HCT116 (cell line): ENCODE results near the gene OR10H4. TPM values are rescaled to one million over a fixed set of nuclear protein-coding genes. Genes with fewer than 3 reads are reported as not detected.

ENCODE experiments used
- ATAC-seq: fragments of 200-7000 bp; cut with Tn5 transposase; 2 replicates; pipeline ENCODE4 v1.9.1; 2020; ENCODE audit warnings: mild to moderate bottlenecking, moderate library complexity
- BruUV-seq: library from RNA; stranded (reverse); fragments of 400-500 nt; replicated peaks from 2 replicates; lab custom pipeline; 2021; lab: Mats Ljungman, UMichigan
- CTCF ChIA-PET: fragments of 300-600 bp; sonication (Branson Sonifier 250); formaldehyde crosslinking; loops from one replicate; lab custom pipeline; 2021; ENCODE audit warnings: antibody characterized with exemption; lab: Charles Lee
- POLR2A ChIA-PET: fragments of 300-600, 350-600 bp; sonication (Branson Sonifier 250); formaldehyde crosslinking; loops from one replicate; lab custom pipeline; 2021; ENCODE audit warnings: antibody characterized with exemption; lab: Charles Lee
- RAD21 ChIA-PET, 2 experiments: fragments of 300-600 bp; sonication (Branson Sonifier 250); formaldehyde crosslinking; loops; one replicate each; lab custom pipeline; 2023; ENCODE audit warnings: low total read pairs in 2 of 2; ENCODE audit not compliant: uncharacterized antibody in 2 of 2, unreplicated experiment in 2 of 2, low non-redundant PET in 1 of 2; lab: Charles Lee
- DNase-seq: peaks from one replicate; pipeline ENCODE4 v3.0.0-alpha.2; 2010; ENCODE audit warnings: low read depth, low spot score
- H2AFZ ChIP-seq: fragments of 200-600 bp; shearing (Covaris generic), sonication (generic); 2 replicates; pipeline ENCODE4 v1.6.1; 2017; ENCODE audit warnings: low read depth, mixed run types, mixed read lengths, antibody characterized with exemption, low read length; ENCODE audit not compliant: poor library complexity, severe bottlenecking
- H3K27ac ChIP-seq: 2 replicates; pipeline ENCODE4 v1.5.1; 2012; ENCODE audit warnings: low read depth, low read length
- H3K27me3 ChIP-seq: fragments of 200-600 bp; sonication (generic); 2 replicates; pipeline ENCODE4 v1.6.1; 2016; ENCODE audit warnings: mixed run types, low read length, mixed read lengths; ENCODE audit not compliant: insufficient read depth
- H3K36me3 ChIP-seq, 2 experiments: fragments of 200-500 bp in 1 of 2; fragments of 200-600 bp in 1 of 2; sonication (Bioruptor generic) in 1 of 2; sonication (generic) in 1 of 2; 2 replicates each; pipeline versions ENCODE4 v1.5.1 to v1.6.1; 2014 to 2016; ENCODE audit warnings: low read length in 2 of 2, inconsistent platforms in 1 of 2, mixed read lengths in 1 of 2, mixed run types in 1 of 2; ENCODE audit not compliant: insufficient read depth in 2 of 2, control insufficient read depth in 1 of 2
- H3K4me1 ChIP-seq, 2 experiments: fragments of 200-600 bp in 1 of 2; sonication (generic) in 1 of 2; 2 replicates each; pipeline versions ENCODE4 v1.5.1 to v1.6.1; 2012 to 2017; ENCODE audit warnings: low read length in 2 of 2, inconsistent platforms in 1 of 2, mild to moderate bottlenecking in 1 of 2, mixed read lengths in 1 of 2, mixed run types in 1 of 2, moderate library complexity in 1 of 2; ENCODE audit not compliant: insufficient read depth in 2 of 2, control insufficient read depth in 1 of 2
- H3K4me2 ChIP-seq: fragments of 200-600 bp; sonication (generic); 2 replicates; pipeline ENCODE4 v1.6.1; 2017; ENCODE audit warnings: mixed run types, low read length, mixed read lengths
- H3K4me3 ChIP-seq, 2 experiments: fragments of 200-600 bp in 1 of 2; sonication (generic) in 1 of 2; replicated peaks in 1 of 2; 2 replicates each; pipeline ENCODE4 v1.5.1; 2011 to 2016; ENCODE audit warnings: low read length in 2 of 2, control low read depth in 1 of 2, low read depth in 1 of 2, mild to moderate bottlenecking in 1 of 2, mixed read lengths in 1 of 2, mixed run types in 1 of 2
- H3K79me2 ChIP-seq: fragments of 200-600 bp; sonication (generic); 2 replicates; pipeline ENCODE4 v1.6.1; 2017; ENCODE audit warnings: mild to moderate bottlenecking, mixed run types, low read length, moderate library complexity, mixed read lengths; ENCODE audit not compliant: insufficient read depth
- H3K9ac ChIP-seq: fragments of 200-600 bp; sonication (generic); 2 replicates; pipeline ENCODE4 v1.6.1; 2016; ENCODE audit warnings: low read length, mixed read lengths
- H3K9me2 ChIP-seq: fragments of 200-600 bp; sonication (generic), shearing (Covaris generic); 2 replicates; pipeline ENCODE4 v1.6.1; 2017; ENCODE audit warnings: mixed run types, mild to moderate bottlenecking, moderate library complexity; ENCODE audit not compliant: insufficient read depth
- H3K9me3 ChIP-seq, 2 experiments: fragments of 200-500 bp in 1 of 2; fragments of 200-600 bp in 1 of 2; sonication (Bioruptor generic) in 1 of 2; sonication (generic) in 1 of 2; 2 replicates each; pipeline ENCODE4 v1.6.1; 2014 to 2017; ENCODE audit warnings: low read length in 2 of 2, mixed read lengths in 2 of 2, inconsistent platforms in 1 of 2, low read depth in 1 of 2, mild to moderate bottlenecking in 1 of 2, mixed run types in 1 of 2, moderate library complexity in 1 of 2; ENCODE audit not compliant: control insufficient read depth in 1 of 2, insufficient read depth in 1 of 2
- H4K20me1 ChIP-seq: fragments of 200-600 bp; sonication (generic), shearing (Covaris generic); 2 replicates; pipeline ENCODE4 v1.6.1; 2017; ENCODE audit warnings: mixed run types, mild to moderate bottlenecking, moderate library complexity; ENCODE audit not compliant: insufficient read depth
- CBX3 ChIP-seq: IDR thresholded peaks from 2 replicates; pipeline ENCODE4 v1.6.1; 2012; ENCODE audit warnings: low read depth
- CEBPB ChIP-seq: IDR thresholded peaks from 2 replicates; pipeline ENCODE4 v1.6.1; 2012; ENCODE audit warnings: low read depth
- EGR1 ChIP-seq: IDR thresholded peaks from 2 replicates; pipeline ENCODE4 v1.6.1; 2012; ENCODE audit warnings: low read depth
- ELF1 ChIP-seq: IDR thresholded peaks from 2 replicates; pipeline ENCODE4 v1.6.1; 2012; ENCODE audit warnings: low read depth, borderline replicate concordance
- EZH2 ChIP-seq: fragments of 200-600 bp; sonication (generic); IDR thresholded peaks from 2 replicates; pipeline ENCODE4 v1.6.1; 2017; ENCODE audit warnings: antibody characterized with exemption, mixed run types
- EZH2phosphoT487 ChIP-seq: fragments of 200-600 bp; IDR thresholded peaks from 2 replicates; pipeline ENCODE4 v1.6.1; 2018; ENCODE audit warnings: antibody characterized with exemption, borderline replicate concordance
- POLR2AphosphoS5 ChIP-seq: IDR thresholded peaks from 2 replicates; pipeline ENCODE4 v1.6.1; 2011; ENCODE audit warnings: mild to moderate bottlenecking, low read depth, low read length, moderate library complexity
- SIN3A ChIP-seq: IDR thresholded peaks from 2 replicates; pipeline ENCODE4 v1.6.1; 2012; ENCODE audit warnings: low read depth
- SP1 ChIP-seq: IDR thresholded peaks from 2 replicates; pipeline ENCODE4 v1.6.1; 2012; ENCODE audit warnings: low read depth
- SRF ChIP-seq: IDR thresholded peaks from 2 replicates; pipeline ENCODE4 v1.6.1; 2012; ENCODE audit warnings: low read depth
- TCF7L2 ChIP-seq: IDR thresholded peaks from 2 replicates; pipeline ENCODE4 v1.7.0; 2011; ENCODE audit warnings: borderline replicate concordance, inconsistent platforms; ENCODE audit not compliant: insufficient read depth, insufficient read length; ENCODE audit errors: extremely low read depth
- YY1 ChIP-seq: IDR thresholded peaks from 2 replicates; pipeline ENCODE4 v1.6.1; 2011; ENCODE audit warnings: low read length, low read depth, moderate library complexity, mild to moderate bottlenecking; ENCODE audit not compliant: insufficient replicate concordance; ENCODE audit errors: extremely low read depth
- ZFX ChIP-seq: fragments of 450-650 bp; IDR thresholded peaks from 2 replicates; pipeline ENCODE4 v1.6.1; 2017
- ZNF274 ChIP-seq: fragments of 200-500 bp; sonication (Bioruptor generic); IDR thresholded peaks from 2 replicates; pipeline ENCODE4 v1.6.1; 2014; ENCODE audit warnings: mild to moderate bottlenecking, low read depth, low read length, inconsistent platforms
- intact Hi-C: fragments of 100-400 bp; cut with micrococcal nuclease; formaldehyde crosslinking; loops from 2 replicates; pipeline ENCODE4 v1.10.0; 2022
- total RNA-seq: library from RNA; stranded (reverse); gene quantifications from one replicate; pipeline ENCODE4 v1.2.1, GENCODE V29; 2021; ENCODE audit not compliant: unreplicated experiment
- TF ChIP-seq, protein P1 (sequence below), 3 experiments: fragments of 200-600 bp in 1 of 3; sonication (generic) in 1 of 3; IDR thresholded peaks in 2 of 3; conservative IDR thresholded peaks in 1 of 3; 2 replicates each; pipeline ENCODE4 v1.5.1; 2012 to 2017; ENCODE audit warnings: low read depth in 2 of 3, low read length in 2 of 3, antibody characterized with exemption in 1 of 3, borderline replicate concordance in 1 of 3, control low read depth in 1 of 3, mild to moderate bottlenecking in 1 of 3, mixed read lengths in 1 of 3, mixed run types in 1 of 3, moderate library complexity in 1 of 3; ENCODE audit not compliant: insufficient read depth in 1 of 3
- TF ChIP-seq, protein P2 (sequence below): IDR thresholded peaks from 2 replicates; pipeline ENCODE4 v1.6.1; 2012; ENCODE audit warnings: low read depth
- TF ChIP-seq, protein P3 (sequence below): IDR thresholded peaks from 2 replicates; pipeline ENCODE4 v1.6.1; 2012
- TF ChIP-seq, protein P4 (sequence below): IDR thresholded peaks from 2 replicates; pipeline ENCODE4 v1.6.1; 2012

Gene OR10H4
- total RNA-seq, 1 experiment from 2014 or later, result not detected

DNA sequence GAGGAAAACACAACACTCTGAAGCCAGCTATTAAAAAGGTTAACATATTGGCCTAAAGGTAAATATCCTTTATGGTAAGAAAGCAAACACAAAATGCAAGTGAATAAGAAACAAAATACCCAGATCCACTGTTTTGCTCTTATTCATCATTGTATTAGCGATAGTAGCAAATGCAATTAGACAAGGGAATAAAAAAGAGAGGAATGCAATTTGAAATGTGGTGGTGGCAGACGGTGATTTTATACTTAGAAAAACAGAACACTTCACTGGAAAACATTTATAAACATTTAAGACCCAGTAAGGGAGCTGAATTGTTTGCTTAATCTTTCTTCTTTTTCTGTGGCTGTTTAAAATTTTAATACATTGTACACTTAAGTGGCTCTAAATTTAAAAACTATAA, 33.7 kb upstream of the OR10H4 start:
- ATAC-seq, result no peak
- H3K79me2 ChIP-seq, result peaks cover 8% of the 10 kb centered on the region; the same call in 1 of the 2 replicates
- H3K4me2 ChIP-seq, result no peak overlapping the region
- BruUV-seq, result no TSS peak
- H3K9me3 ChIP-seq, result no peaks in the 10 kb centered on the region
- ChIA-PET POLR2A (no interaction called here), CTCF (no interaction called here), RAD21 (no interaction called here)
- intact Hi-C loops, result no loop called here
- no peak overlapping the region for H3K27ac ChIP-seq
- H3K4me1 ChIP-seq, result no peaks in the 10 kb centered on the region
- H3K9ac ChIP-seq, result no peak overlapping the region
- no peak overlapping the region for H2AFZ ChIP-seq
- H3K4me3 ChIP-seq, result no peak overlapping the region
- DNase-seq, result no peak
- H3K27me3 ChIP-seq, result no peaks in the 10 kb centered on the region
- no peaks in the 10 kb centered on the region for H3K9me2 ChIP-seq
- TF ChIP-seq EGR1 (no peak), SRF (no peak), ELF1 (no peak), POLR2AphosphoS5 (no peak), EZH2phosphoT487 (no peak), EZH2 (no peak), CEBPB (no peak), SIN3A (no peak), TCF7L2 (no peak), SP1 (no peak), CBX3 (no peak), YY1 (no peak), ZNF274 (no peak), ZFX (no peak)
- TF ChIP-seq, protein P1, sequence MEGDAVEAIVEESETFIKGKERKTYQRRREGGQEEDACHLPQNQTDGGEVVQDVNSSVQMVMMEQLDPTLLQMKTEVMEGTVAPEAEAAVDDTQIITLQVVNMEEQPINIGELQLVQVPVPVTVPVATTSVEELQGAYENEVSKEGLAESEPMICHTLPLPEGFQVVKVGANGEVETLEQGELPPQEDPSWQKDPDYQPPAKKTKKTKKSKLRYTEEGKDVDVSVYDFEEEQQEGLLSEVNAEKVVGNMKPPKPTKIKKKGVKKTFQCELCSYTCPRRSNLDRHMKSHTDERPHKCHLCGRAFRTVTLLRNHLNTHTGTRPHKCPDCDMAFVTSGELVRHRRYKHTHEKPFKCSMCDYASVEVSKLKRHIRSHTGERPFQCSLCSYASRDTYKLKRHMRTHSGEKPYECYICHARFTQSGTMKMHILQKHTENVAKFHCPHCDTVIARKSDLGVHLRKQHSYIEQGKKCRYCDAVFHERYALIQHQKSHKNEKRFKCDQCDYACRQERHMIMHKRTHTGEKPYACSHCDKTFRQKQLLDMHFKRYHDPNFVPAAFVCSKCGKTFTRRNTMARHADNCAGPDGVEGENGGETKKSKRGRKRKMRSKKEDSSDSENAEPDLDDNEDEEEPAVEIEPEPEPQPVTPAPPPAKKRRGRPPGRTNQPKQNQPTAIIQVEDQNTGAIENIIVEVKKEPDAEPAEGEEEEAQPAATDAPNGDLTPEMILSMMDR (IDR thresholded peaks at IDR 0.05 in 2 of 3, conservative IDR thresholded peaks at IDR 0.05 in 1 of 3; ENCODE audit: borderline replicate concordance in 1 of 3, insufficient read depth in 1 of 3, low read depth in 2 of 3, low read length in 2 of 3), result no peak
- TF ChIP-seq, protein P2, sequence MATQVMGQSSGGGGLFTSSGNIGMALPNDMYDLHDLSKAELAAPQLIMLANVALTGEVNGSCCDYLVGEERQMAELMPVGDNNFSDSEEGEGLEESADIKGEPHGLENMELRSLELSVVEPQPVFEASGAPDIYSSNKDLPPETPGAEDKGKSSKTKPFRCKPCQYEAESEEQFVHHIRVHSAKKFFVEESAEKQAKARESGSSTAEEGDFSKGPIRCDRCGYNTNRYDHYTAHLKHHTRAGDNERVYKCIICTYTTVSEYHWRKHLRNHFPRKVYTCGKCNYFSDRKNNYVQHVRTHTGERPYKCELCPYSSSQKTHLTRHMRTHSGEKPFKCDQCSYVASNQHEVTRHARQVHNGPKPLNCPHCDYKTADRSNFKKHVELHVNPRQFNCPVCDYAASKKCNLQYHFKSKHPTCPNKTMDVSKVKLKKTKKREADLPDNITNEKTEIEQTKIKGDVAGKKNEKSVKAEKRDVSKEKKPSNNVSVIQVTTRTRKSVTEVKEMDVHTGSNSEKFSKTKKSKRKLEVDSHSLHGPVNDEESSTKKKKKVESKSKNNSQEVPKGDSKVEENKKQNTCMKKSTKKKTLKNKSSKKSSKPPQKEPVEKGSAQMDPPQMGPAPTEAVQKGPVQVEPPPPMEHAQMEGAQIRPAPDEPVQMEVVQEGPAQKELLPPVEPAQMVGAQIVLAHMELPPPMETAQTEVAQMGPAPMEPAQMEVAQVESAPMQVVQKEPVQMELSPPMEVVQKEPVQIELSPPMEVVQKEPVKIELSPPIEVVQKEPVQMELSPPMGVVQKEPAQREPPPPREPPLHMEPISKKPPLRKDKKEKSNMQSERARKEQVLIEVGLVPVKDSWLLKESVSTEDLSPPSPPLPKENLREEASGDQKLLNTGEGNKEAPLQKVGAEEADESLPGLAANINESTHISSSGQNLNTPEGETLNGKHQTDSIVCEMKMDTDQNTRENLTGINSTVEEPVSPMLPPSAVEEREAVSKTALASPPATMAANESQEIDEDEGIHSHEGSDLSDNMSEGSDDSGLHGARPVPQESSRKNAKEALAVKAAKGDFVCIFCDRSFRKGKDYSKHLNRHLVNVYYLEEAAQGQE, result no peak
- TF ChIP-seq, protein P3, sequence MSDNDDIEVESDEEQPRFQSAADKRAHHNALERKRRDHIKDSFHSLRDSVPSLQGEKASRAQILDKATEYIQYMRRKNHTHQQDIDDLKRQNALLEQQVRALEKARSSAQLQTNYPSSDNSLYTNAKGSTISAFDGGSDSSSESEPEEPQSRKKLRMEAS, result no peak
- TF ChIP-seq, protein P4, sequence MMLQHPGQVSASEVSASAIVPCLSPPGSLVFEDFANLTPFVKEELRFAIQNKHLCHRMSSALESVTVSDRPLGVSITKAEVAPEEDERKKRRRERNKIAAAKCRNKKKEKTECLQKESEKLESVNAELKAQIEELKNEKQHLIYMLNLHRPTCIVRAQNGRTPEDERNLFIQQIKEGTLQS, result no peak
- no peaks in the 10 kb centered on the region for H4K20me1 ChIP-seq
- peaks cover 0 to 26% of the 10 kb centered on the region in 2 experiments; a peak in 1 of 4 replicates for H3K36me3 ChIP-seq
